ENCODE results near the gene DNAL1.

DNAL1 gene

DNA sequence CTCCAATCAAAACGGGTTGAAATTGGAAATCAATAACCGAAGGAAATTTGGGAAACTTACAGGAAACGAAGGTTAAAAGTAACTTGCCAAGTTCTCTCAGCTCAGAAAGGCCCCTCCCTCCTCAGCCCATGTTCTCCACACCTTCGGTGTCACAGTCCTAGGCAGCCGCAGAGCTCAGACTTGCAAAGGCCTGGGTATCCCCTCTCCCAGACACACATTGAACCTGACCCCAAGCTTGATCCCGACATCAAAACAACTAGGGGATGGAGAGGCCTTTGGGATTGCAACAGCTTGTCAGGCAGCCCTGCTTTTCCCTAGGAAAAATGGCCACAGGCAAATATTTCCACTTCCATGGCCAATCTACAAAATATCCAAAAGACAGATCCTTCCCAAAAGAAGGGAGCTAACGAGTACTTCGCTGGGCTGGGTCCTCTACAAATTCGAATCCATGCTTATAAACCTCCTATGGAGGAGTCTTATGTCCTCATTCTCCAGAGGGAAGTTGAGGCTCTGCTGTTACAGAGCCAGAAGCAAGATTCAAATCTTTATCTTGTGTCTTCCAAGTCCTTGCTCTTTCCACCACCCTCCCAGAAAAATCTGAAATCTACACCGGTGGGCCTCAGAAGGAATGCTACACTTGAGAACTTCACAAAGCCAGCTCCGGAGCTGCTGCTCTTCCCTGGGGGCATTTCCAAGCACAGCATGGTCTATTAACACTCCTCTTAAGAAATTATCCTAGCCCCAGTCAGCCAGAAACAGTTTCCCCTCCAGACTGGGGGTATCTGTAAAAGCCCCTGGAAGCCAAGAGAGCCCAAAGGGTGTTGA, 105.1 kb downstream of the DNAL1 start:
- peaks cover 28% of the 10 kb centered on the region for H3K36me3 Mint-ChIP-seq
- no peaks in the 10 kb centered on the region for H3K27me3 Mint-ChIP-seq
- no peak overlapping the region for H3K4me3 Mint-ChIP-seq
- DNase-seq: no peak
- CTCF ChIA-PET: interaction anchor here (1.1 to 2.5 kb wide), 6 partner anchors 8 to 78 kb away, joined by 3 to 13 read pairs (median 4); a partner anchor contains a TSS
- H3K9me3 Mint-ChIP-seq: no peaks in the 10 kb centered on the region
- H3K4me1 Mint-ChIP-seq: peaks cover 100% of the 10 kb centered on the region
- peak overlapping the region; percentile 8 for H3K27ac Mint-ChIP-seq

DNA sequence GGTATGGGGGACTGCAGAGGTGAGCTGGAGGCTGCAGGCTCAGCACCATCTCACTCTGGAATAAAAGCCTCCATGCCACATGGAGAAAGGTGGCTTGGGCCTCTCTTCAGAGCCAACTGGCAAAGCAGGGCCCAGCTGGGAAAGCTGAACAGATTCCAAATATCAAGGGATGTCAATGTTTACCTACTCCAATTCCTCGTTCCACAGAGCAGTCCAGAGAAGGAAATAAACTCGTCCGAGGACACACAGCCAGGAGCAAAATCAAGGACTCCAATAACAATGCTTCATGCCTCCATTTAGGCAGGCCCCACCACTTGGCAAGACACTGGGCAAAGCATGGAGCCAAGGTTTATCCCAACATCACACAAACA, 105.7 kb downstream of the DNAL1 start:
- Mint-ChIP-seq H3K27ac (peak overlapping the region; percentile 96), H3K27me3 (no peaks in the 10 kb centered on the region), H3K4me1 (peaks cover 100% of the 10 kb centered on the region), H3K4me3 (no peak overlapping the region), H3K36me3 (peaks cover 25% of the 10 kb centered on the region), H3K9me3 (no peaks in the 10 kb centered on the region)
- no peak for DNase-seq
- CTCF ChIA-PET: interaction anchor here (1.1 to 2.5 kb wide), 6 partner anchors 8 to 22 kb away, joined by 3 to 13 read pairs (median 6); a partner anchor contains a TSS

DNA sequence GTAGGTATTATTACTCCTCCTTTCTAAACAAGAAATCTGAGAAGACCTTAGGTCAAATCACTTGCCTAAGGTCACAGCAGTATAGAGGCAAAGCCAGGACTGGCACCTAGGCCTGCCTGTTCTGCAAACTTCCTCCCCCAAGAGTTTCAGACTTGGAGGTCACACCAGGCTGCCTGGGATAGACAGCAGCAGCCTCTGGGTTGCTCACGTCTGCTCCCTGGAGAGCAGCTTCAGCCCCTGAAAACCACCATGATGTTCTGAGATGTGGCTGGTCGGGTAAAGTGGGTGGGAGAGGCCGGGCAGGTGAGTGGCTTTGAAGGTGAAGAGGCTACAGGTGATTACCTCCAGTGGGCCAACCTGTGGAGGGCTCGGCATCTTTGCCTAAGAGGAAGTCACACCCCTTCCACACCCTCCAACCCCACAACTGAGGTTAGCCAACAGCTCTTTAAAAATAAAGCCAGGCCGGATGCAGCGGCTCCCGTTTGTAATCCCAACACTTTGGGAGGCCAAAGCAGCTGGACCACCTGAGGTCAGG, 106.4 kb downstream of the DNAL1 start:
- Mint-ChIP-seq H3K4me1 (peaks cover 100% of the 10 kb centered on the region), H3K4me3 (peak overlapping the region; percentile 41), H3K36me3 (peaks cover 31% of the 10 kb centered on the region), H3K27ac (peak overlapping the region; percentile 96), H3K27me3 (no peaks in the 10 kb centered on the region), H3K9me3 (no peaks in the 10 kb centered on the region)
- peak; percentile 38 for DNase-seq
- CTCF ChIA-PET: interaction anchor here (1.2 to 1.4 kb wide), 3 partner anchors 9 to 22 kb away, joined by 4 to 6 read pairs (median 5); a partner anchor contains a TSS

DNA sequence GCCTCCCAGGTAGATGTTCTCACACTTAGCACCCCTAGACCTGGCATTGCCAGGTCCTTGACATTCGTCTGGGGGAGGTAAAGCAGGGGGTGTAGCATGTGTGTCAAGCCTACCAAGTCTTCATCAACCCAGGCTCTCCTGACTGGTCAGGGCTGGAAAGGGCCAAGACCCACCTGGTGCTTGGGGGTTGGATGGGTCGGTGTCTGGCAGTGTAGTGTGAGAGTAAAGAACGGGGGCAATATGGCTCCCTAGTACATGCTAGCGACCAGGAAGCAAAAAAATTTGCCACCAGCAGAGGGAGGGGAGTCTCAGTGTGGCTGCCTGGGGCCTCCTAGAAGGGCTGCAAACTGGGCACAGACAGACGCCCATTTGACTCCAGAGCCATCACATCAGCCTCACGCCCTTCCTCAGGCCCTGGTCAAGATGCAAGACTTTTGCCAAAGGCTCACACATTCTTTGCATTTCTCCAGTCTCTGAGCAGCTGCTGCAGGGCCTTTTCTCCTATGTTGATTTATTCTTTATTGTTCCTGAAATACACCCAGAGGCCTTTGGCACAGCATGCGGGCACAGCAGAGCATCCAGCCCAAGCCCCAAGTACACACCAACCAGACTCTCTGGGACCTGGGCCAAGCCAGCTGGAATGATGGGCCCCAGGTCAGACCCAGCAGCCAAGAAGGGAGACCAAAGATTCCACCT, 107.7 kb downstream of the DNAL1 start:
- H3K27me3 Mint-ChIP-seq: no peaks in the 10 kb centered on the region
- DNase-seq: peak; percentile 57
- peak overlapping the region; percentile 90 for H3K4me3 Mint-ChIP-seq
- peak overlapping the region; percentile 96 for H3K27ac Mint-ChIP-seq
- no peaks in the 10 kb centered on the region for H3K9me3 Mint-ChIP-seq
- H3K36me3 Mint-ChIP-seq: peaks cover 33% of the 10 kb centered on the region
- CTCF ChIA-PET: interaction anchor here (0.6 to 7.9 kb wide), 6 partner anchors 8 to 72 kb away, joined by 4 to 136 read pairs (median 14); a partner anchor contains a TSS
- H3K4me1 Mint-ChIP-seq: peaks cover 100% of the 10 kb centered on the region
